ENCODE results near the gene MICAL2. TPM values are rescaled to one million over a fixed set of nuclear protein-coding genes. Genes with fewer than 3 reads are reported as not detected.

MICAL2 gene
- total and polyA plus RNA-seq, 2 of the 8 experiments (the other 6 are each of a cell fraction or from before 2014, with no cell fraction given) = 1.3 to 4.1 TPM

DNA sequence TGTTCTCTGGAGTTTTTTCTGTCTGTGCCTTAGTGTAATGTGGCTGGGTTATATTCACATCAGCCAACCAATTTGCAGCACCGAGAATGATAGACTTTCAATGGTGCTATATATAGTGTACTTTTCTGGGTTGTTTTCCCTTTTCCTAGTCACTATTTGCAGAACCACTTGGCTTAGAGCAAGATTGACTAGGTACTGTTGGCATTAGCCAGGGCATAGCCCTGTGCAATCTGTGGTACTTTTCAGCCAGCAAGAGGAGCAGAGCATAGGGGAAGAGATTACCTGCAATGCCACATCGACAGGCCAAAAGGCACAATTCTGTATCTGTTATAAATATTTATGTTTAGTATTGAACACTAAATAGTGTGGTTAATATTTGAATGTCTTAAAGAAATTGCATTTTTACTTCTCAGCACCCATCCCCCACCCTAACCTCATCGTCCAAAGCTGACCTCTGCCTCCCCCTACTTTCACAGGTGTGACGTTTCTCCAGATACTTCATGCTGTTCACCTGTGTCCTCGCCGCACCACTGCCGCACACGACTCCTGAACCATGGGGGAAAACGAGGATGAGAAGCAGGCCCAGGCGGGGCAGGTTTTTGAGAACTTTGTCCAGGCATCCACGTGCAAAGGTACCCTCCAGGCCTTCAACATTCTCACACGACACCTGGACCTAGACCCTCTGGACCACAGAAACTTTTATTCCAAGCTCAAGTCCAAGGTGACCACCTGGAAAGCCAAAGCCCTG, 51.4 kb downstream of the MICAL2 start (continued):
- TF ChIP-seq RBBP5 (IDR thresholded peaks at IDR 0.05; ENCODE audit: borderline replicate concordance, low read depth, low read length) (no peak), CHD2 (IDR thresholded peaks at IDR 0.05; ENCODE audit: low read length) (no peak), SP2 (IDR thresholded peaks at IDR 0.05; ENCODE audit: low read length) (no peak), RNF2 (IDR thresholded peaks at IDR 0.05; ENCODE audit: borderline replicate concordance, low read depth, low read length, missing control alignments, poor library complexity, severe bottlenecking) (no peak)

Measured in H1 (cell line).